Glomerular endothelial cell (primary cell): ENCODE measurements around the gene NCKAP5. TPM values are rescaled to one million over a fixed set of nuclear protein-coding genes. Genes with fewer than 3 reads are reported as not detected.

ENCODE experiments used
- DNase-seq: peaks from one replicate; pipeline ENCODE4 v3.0.0-alpha.2; 2011; ENCODE audit warnings: low read depth, low spot score; ENCODE audit errors: extremely low read depth
- total RNA-seq: library from RNA; depleted of rRNA; stranded (reverse); fragments of >200 nt; gene quantifications from 2 replicates; pipeline ENCODE4 v1.2.3, GENCODE V29; 2015

NCKAP5 gene
- total RNA-seq, 1 donor from 2014 or later: 6.8 TPM

DNA sequence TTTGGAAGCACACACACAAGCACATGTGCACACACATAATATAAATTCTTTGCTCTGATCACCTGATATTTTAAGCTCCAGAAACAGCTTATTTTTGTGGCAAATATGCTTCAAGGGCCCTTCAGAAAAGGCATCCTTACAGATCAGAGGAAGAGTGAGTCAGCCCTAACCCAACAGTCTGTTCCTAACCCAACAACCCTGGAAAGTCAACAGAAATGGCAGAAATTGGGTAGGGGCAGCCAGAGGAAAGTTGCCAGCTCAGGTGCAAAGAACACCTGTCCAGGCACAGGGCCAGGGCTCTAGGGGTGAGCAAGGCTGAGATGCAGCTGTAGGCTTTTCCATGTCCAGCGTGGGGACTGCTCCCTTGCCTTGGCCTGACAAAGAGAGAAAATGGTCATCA is 6.4 kb upstream of the NCKAP5 start:
- no peak for DNase-seq

DNA sequence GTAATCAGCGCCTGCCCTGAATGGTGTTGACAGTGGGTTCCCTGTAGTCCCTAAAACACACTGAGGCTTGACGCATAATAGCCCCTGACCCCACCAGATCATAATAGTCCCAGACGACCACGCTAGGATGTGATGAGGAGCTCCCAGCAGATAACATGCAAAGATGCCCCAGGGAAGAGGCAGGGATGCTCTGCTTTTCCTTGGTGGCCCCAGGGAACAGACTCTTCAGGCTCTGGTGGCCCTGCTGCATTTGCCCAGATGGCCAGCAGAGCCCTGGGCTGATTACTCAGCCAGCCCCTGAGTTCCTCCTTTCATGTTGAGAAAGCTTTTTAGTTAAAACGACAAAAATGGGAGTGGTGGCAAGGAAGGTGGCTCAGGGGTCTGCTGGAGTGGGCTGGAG is 5.9 kb upstream of the NCKAP5 start:
- DNase-seq: no peak

DNA sequence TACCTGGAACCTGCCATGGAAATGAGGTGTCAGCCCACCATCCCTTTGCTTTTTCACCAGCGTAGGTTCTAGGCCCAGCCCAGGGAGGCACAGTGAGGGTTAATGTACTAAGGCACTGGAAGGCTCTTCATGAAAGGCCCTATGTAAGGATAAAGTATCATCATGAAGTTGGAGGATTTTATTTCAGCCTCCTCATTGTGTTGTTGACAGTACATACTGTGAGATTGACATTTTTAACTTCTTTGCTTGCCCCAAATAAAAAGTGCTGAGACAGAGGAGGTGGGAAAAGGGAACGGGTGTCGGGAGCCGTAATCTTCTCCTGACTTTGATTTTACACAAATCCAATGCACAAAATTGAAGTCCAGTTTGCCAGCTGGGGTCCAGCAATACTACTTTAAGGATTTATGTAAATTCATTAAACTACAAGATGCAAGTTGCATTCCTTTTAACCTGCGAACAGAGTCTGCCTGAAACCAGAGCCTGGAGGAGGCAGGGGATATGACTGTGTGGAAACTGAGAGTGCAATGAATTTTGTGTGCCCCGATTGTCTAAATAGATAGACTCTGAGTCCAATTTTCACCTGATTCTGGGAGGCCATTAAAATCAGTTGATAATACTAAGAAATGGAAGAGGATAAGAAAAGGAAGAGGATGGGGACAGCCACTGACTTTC is 5.4 kb upstream of the NCKAP5 start:
- no peak for DNase-seq

DNA sequence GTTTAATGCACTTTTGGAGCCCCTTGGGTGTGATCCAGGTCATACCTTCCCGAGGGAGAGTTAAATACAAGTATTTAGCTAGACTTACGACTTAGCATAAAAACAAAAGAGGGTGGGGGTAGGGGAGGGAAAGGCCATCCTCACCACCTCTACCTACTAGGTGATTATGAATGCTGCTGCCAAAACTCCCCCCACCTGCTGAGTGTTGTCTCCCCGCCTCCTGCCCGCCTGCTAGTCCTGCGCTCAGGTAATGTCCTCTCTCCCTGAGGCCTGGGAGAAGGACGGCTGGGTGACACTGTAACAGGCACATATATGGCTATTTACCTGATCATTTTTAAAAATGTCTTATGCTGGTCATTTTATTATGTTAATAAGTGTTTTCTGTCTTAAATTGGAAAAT is 3.0 kb upstream of the NCKAP5 start:
- no peak for DNase-seq

DNA sequence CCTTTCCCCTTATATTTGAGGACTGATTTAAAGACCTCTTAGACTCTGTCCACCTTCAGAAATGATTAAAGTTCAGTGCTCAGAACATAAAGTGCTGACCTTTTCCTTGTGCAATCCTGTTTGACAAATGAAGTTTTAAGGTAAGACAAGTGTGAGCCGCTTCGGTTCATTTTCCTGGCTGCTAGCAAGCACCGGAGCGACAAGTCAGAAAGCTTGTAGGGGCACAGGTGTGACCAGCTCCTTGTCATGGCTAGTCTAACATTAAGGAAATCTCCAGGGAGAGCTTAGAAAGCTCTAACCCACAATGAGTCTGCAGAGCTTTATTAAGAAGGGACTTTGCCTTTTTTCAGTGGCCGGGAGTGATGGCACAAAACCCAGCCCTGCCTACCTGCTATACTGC is 2.3 kb upstream of the NCKAP5 start:
- DNase-seq: no peak

DNA sequence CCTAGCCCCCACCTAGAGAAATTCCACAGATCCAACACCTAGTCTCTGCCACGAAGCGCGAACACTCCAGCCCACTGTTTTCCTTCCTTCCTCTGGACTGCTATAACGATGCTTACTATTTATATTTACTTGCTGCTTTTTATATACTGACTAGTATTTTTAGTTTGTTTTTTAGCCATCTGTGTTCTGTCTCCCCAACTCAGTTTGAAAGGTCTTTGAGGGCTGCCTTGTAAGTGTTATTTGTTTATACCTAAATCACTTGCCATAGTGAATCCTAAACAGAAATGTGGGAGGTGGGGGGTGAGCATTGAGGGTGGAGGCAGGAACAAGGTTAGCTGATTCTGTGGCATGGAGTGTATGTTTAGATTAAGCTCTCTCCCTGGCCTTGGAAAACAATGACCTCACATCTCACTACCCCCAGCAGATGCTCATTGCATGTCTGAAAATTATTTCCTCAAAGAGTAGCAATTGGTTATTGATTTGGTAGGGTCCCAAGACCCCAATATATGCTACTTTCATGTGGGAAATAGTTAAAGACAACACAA is 1.1 kb upstream of the NCKAP5 start:
- no peak for DNase-seq

DNA sequence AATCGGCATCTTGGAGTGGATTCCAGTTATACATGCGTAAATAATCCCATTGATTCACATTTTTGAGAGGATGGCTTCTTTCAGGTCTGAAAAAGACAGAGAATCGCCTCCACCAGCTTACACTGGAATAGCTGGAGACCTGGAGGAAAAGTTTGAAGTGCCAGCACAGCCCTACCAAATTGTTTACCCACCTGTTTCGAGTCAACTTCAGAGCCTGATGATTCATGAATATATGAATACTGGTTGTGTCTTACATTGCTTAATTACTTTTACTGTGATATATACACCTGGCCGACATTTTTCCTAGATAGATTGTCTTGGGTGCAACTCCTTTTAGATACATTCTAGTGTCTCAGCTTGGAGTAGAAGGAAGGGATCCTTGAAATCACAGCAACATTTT is 335 bp upstream of the NCKAP5 start:
- DNase-seq: no peak

DNA sequence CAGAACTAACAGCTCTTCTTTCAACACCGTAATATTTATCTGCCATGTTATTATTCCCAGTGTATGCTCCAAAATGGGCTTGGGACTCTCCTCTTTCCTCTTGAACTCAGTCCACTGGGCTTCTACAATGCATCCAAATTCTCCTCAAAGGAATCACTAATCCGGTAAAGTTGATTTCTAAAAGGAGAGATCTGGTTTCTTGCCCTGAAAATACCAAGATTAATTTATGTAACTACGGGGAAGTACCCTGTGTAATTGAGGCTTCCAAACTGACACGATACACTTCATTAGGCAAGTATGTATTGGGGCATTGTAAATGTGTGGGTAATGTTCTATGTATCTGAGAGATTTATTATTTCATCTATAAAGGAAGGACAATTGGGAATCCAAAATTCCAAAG is 5.7 kb downstream of the NCKAP5 start:
- no peak for DNase-seq

DNA sequence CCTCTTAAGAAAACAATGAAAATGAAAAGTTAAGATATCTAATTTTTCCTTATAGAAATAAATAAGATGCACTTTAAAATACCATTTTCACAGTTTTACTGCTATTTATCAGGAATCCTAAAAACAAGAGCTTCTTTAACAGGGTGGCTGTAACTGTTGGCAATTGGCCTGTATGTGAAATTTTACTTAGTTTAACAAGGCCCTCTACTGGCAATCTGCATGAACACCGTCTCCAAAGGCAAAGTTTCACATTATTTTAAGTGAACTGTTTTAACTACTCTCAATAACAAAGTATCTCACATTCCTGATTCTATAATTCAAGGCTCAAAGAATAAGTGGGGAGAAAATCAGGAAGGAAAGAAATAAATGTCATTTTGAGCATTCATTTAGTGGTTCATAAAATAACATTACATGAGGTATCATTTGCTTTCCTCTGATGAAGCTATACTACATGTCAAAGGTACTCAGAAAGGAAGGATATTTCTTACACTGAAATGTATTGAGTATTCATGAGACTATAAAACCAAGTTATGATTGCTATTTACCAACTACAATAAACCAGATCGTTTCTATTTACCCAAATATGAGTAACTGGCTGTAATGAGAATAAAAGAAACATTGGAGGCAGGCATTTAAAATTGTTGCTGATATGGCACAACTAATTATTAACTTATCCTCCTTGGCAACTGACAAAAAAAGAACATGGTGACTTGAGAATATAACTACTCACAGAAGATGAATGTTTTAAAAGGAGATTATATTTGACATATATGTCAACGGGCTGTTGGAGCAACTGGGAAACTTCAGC is 7.0 kb downstream of the NCKAP5 start:
- DNase-seq: no peak

DNA sequence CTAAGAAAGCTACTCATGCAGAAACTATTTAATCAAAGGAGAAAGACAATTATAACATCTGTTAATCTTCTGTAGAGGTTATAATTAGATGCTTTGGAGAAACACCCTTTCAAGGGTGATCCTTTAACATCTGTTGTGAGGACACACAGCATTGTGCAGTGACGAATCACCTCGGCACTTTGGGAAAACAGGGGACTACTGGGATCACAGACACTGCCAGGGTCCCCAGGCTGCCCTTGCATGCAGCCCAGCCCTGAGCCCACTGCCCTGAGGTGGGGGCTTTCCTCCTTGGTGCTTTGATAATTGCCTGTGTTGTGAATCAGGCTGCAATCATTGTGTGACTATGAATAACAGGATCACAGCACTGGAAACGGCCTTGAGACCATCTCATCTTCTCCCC is 10.6 kb downstream of the NCKAP5 start:
- no peak for DNase-seq

DNA sequence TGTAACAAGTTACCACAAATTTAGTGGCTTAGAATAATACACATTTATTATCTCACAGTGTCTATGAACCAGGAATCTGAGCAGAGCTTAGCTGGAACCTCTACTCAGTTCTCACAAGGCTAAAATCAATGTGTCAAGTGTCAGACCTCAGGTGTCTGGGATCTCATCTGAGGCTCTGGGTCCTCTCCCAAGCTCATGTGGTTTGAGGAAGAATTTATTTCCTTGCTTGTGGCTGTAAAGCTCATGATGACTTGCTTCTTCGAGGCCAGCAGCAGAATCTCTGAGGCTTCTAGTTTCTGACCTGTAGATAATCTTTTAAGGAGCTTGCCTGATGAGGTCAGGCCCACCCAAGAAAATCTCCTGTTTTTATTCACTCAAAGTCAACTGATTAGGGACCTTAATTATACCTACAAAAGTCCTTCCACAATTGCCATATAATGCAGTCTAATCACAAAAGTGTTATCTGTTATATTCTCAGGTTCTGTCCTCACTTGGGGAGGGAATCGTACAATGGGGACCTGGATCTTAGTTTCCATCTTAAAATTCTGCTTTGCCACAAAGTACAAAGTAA is 14.3 kb downstream of the NCKAP5 start:
- no peak for DNase-seq

DNA sequence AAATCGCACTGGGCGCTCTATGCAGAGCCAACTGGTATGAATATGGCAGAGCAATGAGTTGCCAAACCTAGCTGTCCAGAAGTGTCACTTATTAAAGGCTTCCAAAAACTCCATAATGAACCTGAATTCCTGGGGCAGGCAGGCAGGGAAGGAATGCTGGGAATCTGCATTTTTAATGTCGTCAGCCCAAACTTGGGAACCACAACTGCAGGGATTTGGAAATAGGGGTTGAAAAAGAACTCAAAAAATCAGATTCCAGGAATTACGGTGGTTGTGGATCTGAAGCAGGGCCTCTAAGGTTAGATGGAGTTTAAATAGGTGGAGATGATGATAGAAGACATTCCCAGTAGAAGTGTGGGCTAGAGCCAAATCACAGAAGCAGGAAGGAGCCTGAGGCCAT is 15.0 kb downstream of the NCKAP5 start:
- DNase-seq: no peak

DNA sequence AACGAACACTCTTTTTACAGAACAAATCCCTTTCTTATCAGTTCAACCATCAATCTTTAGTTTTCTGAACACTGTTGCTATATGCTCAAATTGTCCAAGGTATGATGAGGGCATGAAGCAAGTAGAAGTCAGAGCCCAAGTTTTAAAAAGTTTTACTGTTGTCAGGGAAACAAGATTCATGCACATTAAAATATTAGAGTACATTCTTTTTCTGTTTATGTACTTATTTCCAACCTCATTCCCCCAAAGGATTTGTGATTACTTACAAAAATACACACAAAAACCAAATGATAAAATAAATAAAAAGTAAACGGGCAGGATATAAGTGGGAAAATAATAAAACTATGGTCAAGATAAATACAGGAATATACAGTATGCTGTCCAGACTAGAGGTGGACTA is 15.4 kb downstream of the NCKAP5 start:
- no peak for DNase-seq

DNA sequence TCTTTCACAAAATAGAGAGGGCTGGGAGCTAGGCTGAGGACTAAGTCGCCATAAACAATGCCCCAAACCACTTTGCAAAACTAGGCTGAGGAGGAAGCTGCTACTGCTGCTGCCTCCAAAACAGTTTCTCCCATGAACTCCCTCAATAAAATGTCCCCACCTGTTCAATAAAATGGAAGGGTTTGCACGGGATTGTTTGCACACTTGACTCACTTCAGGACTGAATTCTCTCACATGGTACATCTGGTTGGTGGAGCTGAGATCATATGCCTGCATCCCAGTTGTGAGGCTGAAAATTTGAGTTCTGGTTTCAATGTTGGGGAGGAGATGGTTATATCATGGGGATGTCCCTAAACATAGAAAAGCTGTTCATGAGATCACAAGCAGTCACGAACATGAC is 26.5 kb downstream of the NCKAP5 start:
- DNase-seq: no peak

DNA sequence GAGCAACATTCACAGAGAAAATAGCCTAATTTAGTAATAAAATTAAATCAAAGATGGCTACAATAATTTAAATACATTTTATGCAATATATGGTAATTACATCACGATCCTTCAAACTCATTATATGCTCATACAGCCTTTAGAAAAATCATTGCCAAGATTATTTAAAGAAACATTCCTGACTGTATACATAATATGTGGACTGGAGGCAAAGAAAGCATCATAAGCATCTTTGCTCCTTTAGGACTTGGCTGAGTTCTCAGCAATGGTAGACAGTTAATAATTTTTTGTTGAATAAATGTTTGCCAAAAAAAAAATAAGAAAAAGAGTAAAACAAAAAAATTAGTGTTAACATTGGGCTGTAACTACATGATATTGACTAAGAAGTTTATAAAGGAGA is 26.9 kb downstream of the NCKAP5 start:
- no peak for DNase-seq

DNA sequence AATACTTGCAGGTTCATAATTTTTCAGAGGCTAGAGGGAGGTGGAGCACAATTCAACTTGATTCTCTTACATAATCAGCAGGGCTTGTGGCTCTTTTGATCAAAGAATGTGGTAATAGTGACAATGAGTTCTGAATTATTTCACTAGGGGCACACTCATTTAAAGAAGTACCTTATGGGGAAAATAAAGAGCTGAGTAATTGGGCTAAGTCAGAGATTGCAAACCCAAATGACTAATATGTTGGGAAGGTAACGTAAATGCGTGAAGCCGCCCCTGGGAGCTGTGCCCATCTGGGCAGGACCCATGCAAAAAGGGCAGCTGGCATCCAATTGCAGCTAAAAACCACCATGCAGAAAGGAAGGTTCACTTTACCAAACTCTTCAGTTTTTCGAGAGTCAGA is 35.3 kb downstream of the NCKAP5 start:
- no peak for DNase-seq

DNA sequence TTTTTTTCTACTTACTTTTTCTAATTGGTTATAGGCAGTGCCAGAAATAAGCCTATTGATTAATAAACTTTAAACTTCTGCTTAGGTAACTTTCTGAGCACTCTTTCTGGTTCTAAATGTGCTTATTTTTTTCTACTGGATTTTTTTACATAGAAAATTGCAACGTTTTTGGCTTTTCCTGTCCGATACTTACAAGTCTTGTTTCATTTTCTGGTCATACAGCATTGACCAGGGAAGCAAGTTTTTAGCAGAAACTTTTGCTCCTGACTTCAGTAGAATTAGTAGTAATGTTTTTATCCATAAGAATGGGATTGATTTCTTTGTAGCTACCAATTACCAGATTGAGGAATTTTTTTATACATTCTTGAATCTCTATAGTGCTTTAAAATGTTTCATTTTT is 36.9 kb downstream of the NCKAP5 start:
- no peak for DNase-seq

DNA sequence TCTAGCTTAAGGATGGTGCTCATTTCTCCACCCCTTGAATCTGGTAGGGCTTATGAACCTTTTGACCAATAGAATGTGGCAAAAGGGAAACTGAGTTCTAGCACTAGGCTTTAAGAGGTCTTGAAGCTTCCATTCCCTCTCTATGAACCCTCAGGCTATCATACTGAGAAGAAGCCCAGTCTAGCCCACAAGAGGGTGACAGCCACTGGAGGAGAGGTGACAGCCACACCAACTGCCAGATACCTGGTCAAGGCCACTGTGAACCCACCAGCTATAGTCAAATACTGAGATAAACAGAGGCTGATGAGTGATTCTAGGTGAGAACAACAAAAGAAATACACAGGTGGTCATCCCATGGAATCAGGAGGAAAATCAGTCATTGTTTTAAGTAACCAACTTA is 37.6 kb downstream of the NCKAP5 start:
- no peak for DNase-seq

DNA sequence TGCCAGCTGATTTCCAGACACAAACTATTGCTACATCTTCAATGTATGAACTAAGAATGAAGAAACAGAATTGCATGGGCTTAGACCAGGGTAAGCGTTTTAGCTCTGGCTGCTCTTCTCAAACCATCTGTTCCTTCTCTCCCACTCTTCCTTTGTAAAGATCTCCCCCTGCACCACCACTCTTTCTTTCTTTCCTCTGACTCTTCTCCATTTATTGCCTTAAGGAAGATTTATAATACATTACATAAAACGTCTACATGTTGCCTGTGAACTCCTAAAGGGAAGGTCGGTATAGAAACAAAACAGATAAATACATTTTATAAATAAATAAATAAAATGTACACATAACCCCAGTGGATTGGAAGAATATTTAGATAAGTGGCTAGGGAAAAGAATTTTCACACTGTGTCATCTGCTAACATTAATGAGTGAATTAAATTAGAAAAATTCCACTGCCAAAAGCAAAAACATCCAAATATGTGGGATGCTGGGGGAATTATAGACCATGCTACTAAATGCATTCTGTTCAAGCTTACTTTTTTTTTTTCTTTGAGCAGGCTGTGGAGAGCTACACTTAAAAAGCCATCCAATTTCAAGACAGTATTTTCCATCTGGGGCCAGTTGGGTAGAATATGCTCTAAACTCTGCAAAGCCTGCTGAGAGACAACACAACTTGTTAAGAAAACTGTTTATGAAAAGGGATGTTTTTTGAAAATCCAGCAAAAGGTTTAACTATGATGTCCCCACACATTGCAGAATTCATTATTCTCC is 41.5 kb downstream of the NCKAP5 start:
- DNase-seq: no peak

DNA sequence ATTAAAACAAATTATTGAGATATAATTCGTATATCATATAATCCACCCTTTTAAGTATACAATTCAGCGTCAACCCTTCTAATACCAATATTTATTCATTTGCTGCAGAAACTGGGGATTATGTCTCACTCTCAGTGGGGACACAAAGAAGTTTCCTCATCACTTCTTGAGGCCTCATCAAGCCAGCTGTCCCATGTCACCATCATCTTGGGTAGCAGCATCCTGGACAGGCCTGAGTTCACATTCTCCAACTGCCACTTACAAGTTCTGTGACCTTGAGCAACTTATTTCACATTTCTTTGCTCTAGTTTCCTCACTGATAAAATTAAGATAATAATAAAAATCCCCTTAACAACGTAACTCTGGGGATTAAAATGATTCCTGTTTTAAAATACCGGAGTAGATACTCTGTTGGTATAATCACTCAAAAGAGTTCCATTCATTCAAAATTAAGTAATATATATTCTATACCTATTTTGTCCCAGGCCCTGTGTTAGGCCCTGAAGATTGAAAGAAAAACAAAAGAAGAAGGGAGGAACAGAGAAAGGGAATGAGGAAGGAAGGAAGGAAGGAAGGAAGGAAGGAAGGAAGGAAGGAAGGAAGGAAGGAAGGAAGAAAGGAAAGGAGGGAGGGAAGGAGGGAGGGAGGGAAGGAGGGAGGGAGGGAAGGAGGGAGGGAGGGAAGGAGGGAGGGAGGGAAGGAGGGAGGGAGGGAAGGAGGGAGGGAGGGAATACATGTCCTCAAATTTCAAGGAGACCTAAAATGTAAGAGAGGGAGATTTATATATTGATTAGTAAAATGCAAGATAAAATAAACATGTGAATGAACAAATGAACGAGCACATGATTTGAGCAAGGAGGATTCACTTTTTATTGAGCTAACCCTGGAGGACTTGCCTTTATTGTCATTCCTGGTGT is 42.4 kb downstream of the NCKAP5 start:
- DNase-seq: no peak
